Measurements from ENCODE around the gene ASIC3. TPM values are rescaled to one million over a fixed set of nuclear protein-coding genes. Genes with fewer than 3 reads are reported as not detected.

The ASIC3 gene
- total and polyA plus RNA-seq, 2 experiments from 2014 or later = 0.26 to 1.1 TPM

GRCh38 chr7:151088019-151088855 lies 39.9 kb downstream of the ASIC3 start:
- Histone ChIP-seq H3K4me3 (peak overlapping the region; percentile 87), H3K9me2 (ENCODE audit: insufficient read depth) (no peaks in the 10 kb centered on the region), H3F3A (ENCODE audit: insufficient read depth) (peaks cover 37% of the 10 kb centered on the region), H2AFZ (peak overlapping the region; percentile 57), H3K36me3 (ENCODE audit: low read depth) (no peaks in the 10 kb centered on the region), H3K4me2 (ENCODE audit: unreplicated experiment) (peak overlapping the region; percentile 94), H3K79me2 (ENCODE audit: insufficient read depth) (peaks cover 63% of the 10 kb centered on the region), H3K4me1 (ENCODE audit: insufficient read depth) (peaks cover 23% of the 10 kb centered on the region), H3K9ac (peak overlapping the region; percentile 92), H3K27ac (peak overlapping the region; percentile 95), H3K9me3 (ENCODE audit: low read depth) (no peaks in the 10 kb centered on the region), H3K27me3 (replicated peaks; ENCODE audit: insufficient read depth) (no peaks in the 10 kb centered on the region), H4K20me1 (ENCODE audit: insufficient read depth) (no peaks in the 10 kb centered on the region; the same call in 1 of the 2 replicates)
- in situ Hi-C loops (cut with MboI) = no loop called here
- TF ChIP-seq EZH2 (IDR thresholded peaks at IDR 0.05; ENCODE audit: insufficient read depth, poor library complexity, severe bottlenecking) (no peak), EZH2phosphoT487 (IDR thresholded peaks at IDR 0.05; ENCODE audit: insufficient read depth, low read depth) (no peak)
- peak; percentile 75 for DNase-seq
- WGBS, 2 experiments (ENCODE audit: low coverage in 1 of 2, low lambda C conversion rate in 2 of 2, missing lambda C conversion rate in 2 of 2) = 5 to 9% methylated on average over 16 of the region's 16 CpGs

GRCh38 chr7:151088856-151089699 lies 40.7 kb downstream of the ASIC3 start:
- Histone ChIP-seq H3K9ac (peak overlapping the region; percentile 92), H3K79me2 (ENCODE audit: insufficient read depth) (peaks cover 71% of the 10 kb centered on the region), H3K4me3 (peak overlapping the region; percentile 87), H3K4me2 (ENCODE audit: unreplicated experiment) (peak overlapping the region; percentile 94), H3K36me3 (ENCODE audit: low read depth) (no peaks in the 10 kb centered on the region), H2AFZ (peak overlapping the region; percentile 57), H3K27me3 (replicated peaks; ENCODE audit: insufficient read depth) (no peaks in the 10 kb centered on the region), H3F3A (ENCODE audit: insufficient read depth) (peaks cover 36% of the 10 kb centered on the region), H3K9me3 (ENCODE audit: low read depth) (no peaks in the 10 kb centered on the region), H3K9me2 (ENCODE audit: insufficient read depth) (no peaks in the 10 kb centered on the region), H3K27ac (peak overlapping the region; percentile 95), H3K4me1 (ENCODE audit: insufficient read depth) (peaks cover 23% of the 10 kb centered on the region), H4K20me1 (ENCODE audit: insufficient read depth) (no peaks in the 10 kb centered on the region; the same call in 1 of the 2 replicates)
- peak; percentile 89 for DNase-seq
- TF ChIP-seq EZH2 (IDR thresholded peaks at IDR 0.05; ENCODE audit: insufficient read depth, poor library complexity, severe bottlenecking) (no peak), EZH2phosphoT487 (IDR thresholded peaks at IDR 0.05; ENCODE audit: insufficient read depth, low read depth) (no peak)
- in situ Hi-C loops (cut with MboI) = no loop called here
- WGBS, 2 experiments (ENCODE audit: low coverage in 1 of 2, low lambda C conversion rate in 2 of 2, missing lambda C conversion rate in 2 of 2) = 17 to 21% methylated on average over 29 to 30 of the region's 30 CpGs

GRCh38 chr7:151089893-151090730 lies 41.8 kb downstream of the ASIC3 start:
- Histone ChIP-seq H3K27me3 (replicated peaks; ENCODE audit: insufficient read depth) (no peaks in the 10 kb centered on the region), H3K4me1 (ENCODE audit: insufficient read depth) (peaks cover 23% of the 10 kb centered on the region), H3K4me3 (no peak overlapping the region; the same call in 1 of the 2 replicates), H4K20me1 (ENCODE audit: insufficient read depth) (no peaks in the 10 kb centered on the region; the same call in 1 of the 2 replicates), H2AFZ (no peak overlapping the region), H3K27ac (peak overlapping the region; percentile 95), H3F3A (ENCODE audit: insufficient read depth) (peaks cover 39% of the 10 kb centered on the region), H3K4me2 (ENCODE audit: unreplicated experiment) (peak overlapping the region; percentile 94), H3K36me3 (ENCODE audit: low read depth) (no peaks in the 10 kb centered on the region), H3K9me3 (ENCODE audit: low read depth) (no peaks in the 10 kb centered on the region), H3K9me2 (ENCODE audit: insufficient read depth) (no peaks in the 10 kb centered on the region), H3K79me2 (ENCODE audit: insufficient read depth) (peaks cover 82% of the 10 kb centered on the region), H3K9ac (peak overlapping the region; percentile 92)
- in situ Hi-C loops (cut with MboI) = no loop called here
- no peak for TF ChIP-seq EZH2phosphoT487 (IDR thresholded peaks at IDR 0.05; ENCODE audit: insufficient read depth, low read depth)
- TF ChIP-seq EZH2 (IDR thresholded peaks at IDR 0.05; ENCODE audit: insufficient read depth, poor library complexity, severe bottlenecking) = no peak
- DNase-seq = peak; percentile 57
- 71 to 73% methylated on average over 22 of the region's 22 CpGs for WGBS, 2 experiments (ENCODE audit: low coverage in 1 of 2, low lambda C conversion rate in 2 of 2, missing lambda C conversion rate in 2 of 2)

Measured in GM23248 (cell line).